HG03045 (cell line): ENCODE results near the gene CYP24A1.

Experiments
- ATAC-seq: cut with Tn5 transposase; IDR thresholded peaks from one replicate; pipeline ENCODE4 v1.9.1; 2021; ENCODE audit warnings: mild to moderate bottlenecking, moderate library complexity; ENCODE audit not compliant: unreplicated experiment

Gene CYP24A1

GRCh38 chr20:54204063-54204462 lies 30.3 kb upstream of the CYP24A1 start:
- ATAC-seq = no peak

- ATAC-seq = no peak
These were observed 29.5 kb upstream of the CYP24A1 start for GRCh38 chr20:54203281-54203680.

GRCh38 chr20:54201268-54201846 lies 27.6 kb upstream of the CYP24A1 start:
- ATAC-seq = no peak

GRCh38 chr20:54200487-54201267 lies 26.9 kb upstream of the CYP24A1 start:
- ATAC-seq = no peak

- ATAC-seq = no peak
These were observed 26.0 kb upstream of the CYP24A1 start for GRCh38 chr20:54199721-54200176.

- no peak for ATAC-seq
These were observed 25.5 kb upstream of the CYP24A1 start for GRCh38 chr20:54199283-54199682.

GRCh38 chr20:54197621-54198604 lies 24.1 kb upstream of the CYP24A1 start:
- ATAC-seq = no peak

- no peak for ATAC-seq
These were observed 22.0 kb upstream of the CYP24A1 start for GRCh38 chr20:54195483-54196472.

GRCh38 chr20:54194724-54195438 lies 21.1 kb upstream of the CYP24A1 start:
- no peak for ATAC-seq

- no peak for ATAC-seq
These were observed 20.0 kb upstream of the CYP24A1 start for GRCh38 chr20:54193817-54194216.

- ATAC-seq = no peak
These were observed 16.4 kb upstream of the CYP24A1 start for GRCh38 chr20:54190217-54190616.

- ATAC-seq = no peak
These were observed 15.8 kb upstream of the CYP24A1 start for GRCh38 chr20:54189630-54190029.

- ATAC-seq = no peak
These were observed 14.5 kb upstream of the CYP24A1 start for GRCh38 chr20:54188132-54188849.

GRCh38 chr20:54184904-54185626 lies 11.3 kb upstream of the CYP24A1 start:
- ATAC-seq = no peak

- no peak for ATAC-seq
These were observed 10.3 kb upstream of the CYP24A1 start for GRCh38 chr20:54184071-54184470.

GRCh38 chr20:54180931-54181330 lies 7.1 kb upstream of the CYP24A1 start:
- no peak for ATAC-seq

GRCh38 chr20:54179946-54180345 lies 6.2 kb upstream of the CYP24A1 start:
- no peak for ATAC-seq

GRCh38 chr20:54178256-54178655 lies 4.5 kb upstream of the CYP24A1 start:
- ATAC-seq = no peak
